Stimulated activated CD4-positive, alpha-beta T cell treated with anti-CD3 and anti-CD28 coated beads, TNF-alpha, amount 100 ng/mL, for 24 hours (primary cell): ENCODE data around the gene POLE2.
"Not testable (repeated sequence)": the region's sequence is repeated elsewhere in the genome, so short reads cannot be mapped to it uniquely, and the experiment has no call there.

ENCODE experiments used
- DNase-seq, 3 experiments: peaks; one replicate each; pipeline ENCODE4 v3.0.0-alpha.2; 2020; ENCODE audit warnings: low read depth in 3 of 3

Gene POLE2

GRCh38 chr14:49687942-49688700 is at the start of gene POLE2:
Gene POLE2 (minus strand): TSS chr14:49688214. CDS start chr14:49688203, 11 bp downstream.
- DNase-seq, result peak; percentile 57 to 80 (median 68)

GRCh38 chr14:49735669-49736068 is 47.7 kb upstream of the POLE2 start:
- DNase-seq, result not testable (repeated sequence)

DNA sequence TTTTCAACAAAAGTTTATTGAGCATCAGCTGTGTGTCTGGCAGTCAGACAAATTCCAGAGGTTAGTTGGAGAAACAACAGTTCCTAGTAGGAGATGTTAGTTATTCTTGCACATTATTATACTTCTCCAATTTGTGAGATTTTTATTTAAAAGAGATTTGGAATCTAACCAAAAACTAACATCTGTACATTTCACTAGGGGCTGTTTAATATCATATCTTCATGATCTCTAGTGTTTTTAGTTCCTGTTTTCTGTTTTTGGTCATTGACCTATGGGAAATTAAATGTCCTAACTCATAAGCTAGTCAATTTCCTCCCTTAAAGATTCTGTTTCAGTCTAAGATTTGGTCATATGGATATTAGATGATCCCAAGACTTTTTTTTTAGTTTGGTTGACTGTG is 45.8 kb upstream of the POLE2 start:
- DNase-seq, result no peak

DNA sequence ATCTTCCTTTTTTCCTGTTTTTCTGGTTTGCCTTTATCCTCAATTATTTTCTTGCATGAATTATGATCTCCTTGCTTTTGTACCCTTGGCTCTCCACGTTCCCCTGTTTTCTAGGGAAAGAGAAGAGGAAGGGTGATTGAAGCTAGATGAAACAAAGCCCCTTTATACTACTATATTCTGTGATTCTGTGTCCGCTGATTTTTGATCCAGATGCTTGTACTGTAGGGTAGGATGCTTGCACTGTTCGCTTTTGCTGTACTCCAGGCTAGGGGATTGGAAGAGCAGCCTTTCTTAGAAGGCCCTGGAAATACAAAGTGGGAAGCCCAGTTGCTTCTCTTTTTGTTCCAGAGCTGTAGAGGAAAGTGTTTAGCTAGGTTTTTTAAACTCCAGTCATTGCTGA is 44.9 kb upstream of the POLE2 start:
- DNase-seq, result no peak

DNA sequence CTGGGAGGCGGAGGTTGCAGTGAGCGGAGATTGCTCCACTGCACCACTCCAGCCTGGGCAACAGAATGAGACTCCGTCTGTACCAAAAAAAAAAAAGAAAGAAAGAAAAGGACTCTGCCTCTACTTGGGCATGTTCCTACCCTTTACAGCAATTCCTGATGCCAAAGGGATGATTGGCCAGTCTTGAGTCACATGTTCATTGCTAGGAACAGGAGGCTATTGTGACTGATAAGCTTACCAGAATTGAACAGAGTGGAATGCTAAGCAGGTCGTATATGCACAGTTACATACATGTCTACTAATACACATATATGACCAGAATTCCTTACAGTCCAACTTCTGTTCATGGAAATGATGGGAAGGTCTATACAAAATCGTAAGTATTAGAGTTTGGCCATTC is 39.2 kb upstream of the POLE2 start:
- no peak for DNase-seq

- DNase-seq, result not testable (repeated sequence)
Observed at GRCh38 chr14:49721733-49722435, 33.9 kb upstream of the POLE2 start.

GRCh38 chr14:49720744-49721143 is 32.7 kb upstream of the POLE2 start:
- DNase-seq, result no peak

DNA sequence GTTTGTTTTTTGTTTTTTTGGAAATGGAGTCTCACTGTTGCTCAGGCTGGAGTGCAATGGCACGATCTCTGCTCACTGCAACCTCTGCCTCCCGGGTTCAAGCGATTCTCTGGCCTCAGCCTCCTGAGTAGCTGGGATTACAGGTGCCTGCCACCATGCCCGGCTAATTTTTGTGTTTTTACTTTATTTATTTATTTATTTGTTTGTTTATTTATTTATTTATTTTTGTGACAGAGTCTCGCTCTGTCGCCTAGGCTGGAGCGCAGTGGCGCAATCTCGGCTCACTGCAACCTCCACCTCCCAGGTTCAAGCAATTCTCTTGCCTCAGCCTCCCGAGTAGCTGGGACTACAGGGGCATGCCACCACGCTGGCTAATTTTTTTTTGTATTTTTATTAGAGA is 23.0 kb upstream of the POLE2 start:
- DNase-seq, result not testable (repeated sequence)

DNA sequence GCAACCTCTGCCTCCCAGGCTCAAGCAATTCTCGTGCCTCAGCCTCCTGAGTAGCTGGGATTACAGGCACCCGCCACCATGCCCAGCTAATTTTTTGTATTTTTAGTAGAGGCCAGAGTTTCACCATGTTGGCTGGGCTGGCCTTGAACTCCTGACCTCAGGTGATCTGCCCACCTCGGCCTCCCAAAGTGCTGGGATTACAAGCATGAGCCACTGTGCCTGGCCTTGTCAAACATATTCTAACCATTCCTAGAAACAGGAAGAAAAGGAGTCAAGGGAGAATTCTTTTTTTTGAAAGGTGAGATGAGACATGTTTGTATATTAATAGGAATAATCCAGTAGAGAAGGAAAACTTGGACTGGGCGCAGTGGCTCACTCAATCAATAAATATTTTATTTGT is 16.5 kb upstream of the POLE2 start:
- not testable (repeated sequence) for DNase-seq

GRCh38 chr14:49703965-49704364 is 16.0 kb upstream of the POLE2 start:
- DNase-seq, result no peak

GRCh38 chr14:49702725-49703124 is 14.7 kb upstream of the POLE2 start:
- no peak for DNase-seq

DNA sequence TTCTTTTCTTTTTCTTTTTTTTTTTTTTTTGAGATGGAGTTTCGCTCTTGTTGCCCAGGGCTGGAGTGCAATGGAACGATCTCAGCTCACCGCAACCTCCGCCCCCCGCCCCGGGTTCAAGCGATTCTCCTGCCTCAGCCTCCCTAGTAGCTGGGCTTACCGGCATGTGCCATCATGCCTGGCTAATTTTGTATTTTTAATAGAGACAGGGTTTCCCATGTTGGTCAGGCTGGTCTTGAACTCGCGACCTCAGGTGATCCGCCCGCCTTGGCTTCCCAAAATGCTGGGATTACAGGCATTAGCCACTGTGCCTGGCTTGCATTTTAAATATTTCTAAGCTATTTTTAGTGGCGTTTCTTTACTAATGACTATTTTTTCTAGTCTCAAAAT is 5.7 kb upstream of the POLE2 start:
- not testable (repeated sequence) for DNase-seq

DNA sequence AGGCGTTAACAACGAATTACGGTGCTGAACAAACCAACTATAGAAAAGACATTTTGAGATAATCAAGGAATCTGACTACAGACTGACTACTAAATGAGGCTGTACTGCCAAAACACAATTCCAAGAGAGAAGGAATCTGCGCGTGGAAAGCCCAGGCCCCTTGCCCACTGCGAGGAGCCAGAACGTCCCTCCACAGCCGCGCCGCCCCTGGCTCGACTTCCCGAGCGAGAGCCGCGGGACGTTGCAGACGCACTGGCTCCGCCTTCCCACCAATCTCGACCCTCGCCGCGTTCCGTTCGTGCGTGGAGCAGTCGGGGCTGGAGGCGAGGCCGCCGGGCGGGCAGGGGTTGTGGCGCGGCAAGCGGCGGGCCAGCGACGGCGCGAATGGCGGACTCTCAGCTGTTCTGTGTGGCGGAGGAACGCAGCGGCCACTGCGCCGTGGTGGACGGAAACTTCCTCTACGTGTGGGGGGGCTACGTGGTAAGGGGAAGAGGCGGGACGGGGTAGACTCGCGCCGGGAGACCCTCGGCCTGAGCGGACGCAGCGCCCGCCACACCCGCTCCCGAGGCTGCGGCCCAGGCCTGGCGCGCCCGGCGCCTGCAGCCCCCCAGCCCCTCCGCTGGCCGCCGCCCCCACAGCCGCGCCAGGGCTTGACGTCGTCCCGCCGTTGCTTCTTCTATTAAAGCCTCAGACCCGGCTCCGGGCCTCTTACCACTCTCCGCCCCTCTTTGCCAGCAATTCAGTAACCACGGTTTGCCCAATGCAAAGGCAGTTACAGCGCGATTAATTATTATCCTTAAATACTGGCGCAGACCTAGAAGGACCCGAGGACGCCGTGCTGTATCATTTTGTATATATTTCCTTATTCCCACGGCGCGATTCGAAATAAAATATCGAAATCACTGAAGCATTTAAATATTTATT is 5.1 kb upstream of the POLE2 start, which contains the start of gene KLHDC1:
Gene KLHDC1 (plus strand): TSS at position 310 of the 924 bp plus-strand sequence. CDS start 75 bp downstream, at position 385.
- DNase-seq, result peak; percentile 55 to 71 (median 63)

DNA sequence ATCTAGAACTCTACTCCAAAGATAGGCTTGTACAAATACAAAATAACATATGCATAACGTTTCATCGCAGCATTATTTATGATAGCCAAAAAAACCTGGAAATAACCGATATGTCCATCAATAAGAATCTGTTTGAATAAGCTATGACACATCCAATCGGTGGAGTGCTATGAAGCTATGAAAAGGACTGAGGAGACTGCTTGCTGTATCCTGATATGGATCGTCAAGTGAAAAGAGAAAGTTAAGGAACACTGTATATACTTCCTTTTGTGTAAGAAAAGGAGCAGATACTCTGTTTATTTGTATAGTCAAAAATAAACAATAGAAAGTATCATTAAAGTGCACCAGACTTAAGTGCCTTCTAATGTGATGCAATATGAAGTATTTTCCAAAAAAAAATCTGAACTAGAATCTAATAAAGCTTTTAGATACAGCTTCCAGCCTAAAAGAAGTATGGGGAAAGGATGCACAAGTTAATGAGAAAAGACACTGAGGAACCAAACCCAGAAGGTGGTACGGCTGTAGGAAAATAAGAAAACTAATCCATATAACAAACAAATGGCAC is 4.3 kb upstream of the POLE2 start:
- no peak for DNase-seq

DNA sequence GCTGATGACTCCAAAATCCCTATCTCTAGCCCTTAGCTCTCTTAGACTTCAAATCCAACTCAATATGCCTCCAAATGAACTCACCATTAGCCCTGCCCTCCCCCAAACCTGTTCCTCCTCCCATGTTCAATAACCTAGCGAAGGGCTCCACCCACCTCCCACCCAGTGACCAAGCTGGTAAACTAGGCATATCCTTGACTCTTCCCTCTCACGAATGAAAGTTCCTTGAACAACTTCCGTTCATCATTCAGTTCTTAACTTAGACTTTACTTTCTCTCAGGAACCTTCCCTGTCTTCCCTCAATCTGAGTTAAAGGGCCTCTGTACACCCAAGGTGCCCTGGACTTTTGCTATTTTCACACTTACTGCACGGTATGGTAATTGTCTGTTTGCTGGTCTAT is 3.0 kb upstream of the POLE2 start:
- DNase-seq, result no peak

- no peak for DNase-seq
Observed at GRCh38 chr14:49688701-49689030, 652 bp upstream of the POLE2 start.

- no peak for DNase-seq
Observed at GRCh38 chr14:49686425-49686824, 1.6 kb downstream of the POLE2 start.

- DNase-seq, result no peak
Observed at GRCh38 chr14:49679271-49679670, 8.7 kb downstream of the POLE2 start.

- DNase-seq, result no peak
Observed at GRCh38 chr14:49677643-49678042, 10.4 kb downstream of the POLE2 start.

GRCh38 chr14:49673586-49673985 is 14.4 kb downstream of the POLE2 start:
- no peak for DNase-seq

- no peak for DNase-seq
Observed at GRCh38 chr14:49670475-49670874, 17.5 kb downstream of the POLE2 start.
